Measurements from ENCODE around the gene TCAF2.
"Not testable (repeated sequence)": the region's sequence is repeated elsewhere in the genome, so short reads cannot be mapped to it uniquely, and the experiment has no call there.

The TCAF2 gene

DNA sequence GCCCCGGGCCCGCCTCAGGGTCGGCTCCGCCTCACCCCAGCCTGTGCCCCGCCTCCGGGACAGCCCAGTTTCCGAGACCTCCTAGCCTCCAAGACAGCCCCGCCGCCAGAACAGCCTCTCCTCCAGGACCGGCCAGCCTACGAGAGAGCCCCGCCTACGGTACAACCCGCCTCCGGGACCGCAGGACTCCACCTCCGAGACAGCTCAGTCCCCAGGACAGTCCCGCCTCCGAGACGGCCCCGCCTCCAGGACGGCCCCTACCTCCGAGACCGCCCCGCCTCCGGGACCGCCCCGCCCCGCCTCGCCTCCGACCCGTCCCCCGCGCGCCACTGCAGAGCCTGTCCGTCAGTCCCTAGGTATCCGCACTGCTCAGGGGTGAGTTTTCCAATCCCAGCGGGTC is at the start of gene TCAF2:
TSS of gene TCAF2 (plus strand) at position 329 of the 400 bp plus-strand sequence.
- DNase-seq (ENCODE audit: low read depth in 2 of 2): peak; percentile 45 to 55

DNA sequence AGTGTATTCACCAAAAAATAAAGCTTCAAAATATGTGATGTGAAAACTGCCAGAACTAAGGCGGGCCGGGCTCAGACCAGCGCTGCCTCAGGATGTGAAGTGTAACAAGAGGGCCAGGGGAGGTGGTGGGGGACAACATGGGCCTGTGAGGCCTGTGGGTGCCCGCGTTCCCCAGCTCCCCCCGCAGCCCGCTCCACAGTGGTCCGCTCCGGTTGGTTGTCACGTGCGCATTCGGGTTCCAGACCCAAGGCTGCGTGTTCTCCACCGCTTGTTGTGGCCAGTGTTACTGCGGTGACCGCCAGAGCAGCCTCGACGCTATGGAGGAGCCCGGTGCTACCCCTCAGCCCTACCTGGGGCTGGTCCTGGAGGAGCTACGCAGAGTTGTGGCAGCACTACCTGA is 49.3 kb upstream of the TCAF2 start, which contains the start of gene CTAGE15:
TSS of gene CTAGE15 (plus strand) at position 301 of the 400 bp plus-strand sequence. CDS start at position 318, 17 bp downstream.
- DNase-seq (ENCODE audit: low read depth in 2 of 2): not testable (repeated sequence)

DNA sequence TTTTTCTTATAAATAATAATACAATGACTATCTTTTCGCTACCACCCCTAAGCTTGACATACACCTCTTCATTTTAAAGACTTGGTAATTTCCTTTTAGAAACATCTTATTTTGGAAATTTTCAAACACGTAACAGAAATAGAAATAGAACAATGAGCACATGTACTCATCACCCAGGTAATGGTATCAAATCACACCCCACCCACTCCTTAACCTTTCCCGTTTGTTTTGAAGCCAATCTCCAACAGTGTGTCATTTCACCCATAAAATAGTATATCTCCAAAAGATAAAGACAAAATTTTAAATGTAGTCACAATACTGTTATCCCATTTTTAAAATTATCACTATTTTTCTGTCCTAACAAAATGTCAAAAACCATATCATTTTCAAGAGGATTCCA is 32.6 kb upstream of the TCAF2 start:
- DNase-seq (ENCODE audit: low read depth in 2 of 2): not testable (repeated sequence)

DNA sequence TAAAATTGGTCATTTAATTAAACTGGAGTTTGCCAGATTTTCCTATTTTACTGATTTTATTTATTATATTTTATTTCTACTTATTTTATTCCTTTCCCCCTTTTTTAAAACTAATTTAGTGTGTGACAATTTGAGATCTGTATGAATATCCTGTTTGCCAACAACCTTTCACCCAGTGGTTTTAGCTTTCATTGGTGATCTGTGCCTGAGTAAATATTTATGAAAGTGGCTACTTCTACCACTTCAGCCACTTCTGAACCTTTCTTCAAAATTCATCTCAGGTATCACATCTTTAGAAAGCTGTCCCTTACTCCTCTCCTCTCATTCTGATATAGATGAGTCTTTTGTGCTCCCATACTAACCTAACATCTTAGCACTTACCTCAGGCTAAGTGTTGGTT is 30.9 kb upstream of the TCAF2 start:
- not testable (repeated sequence) for DNase-seq (ENCODE audit: low read depth in 2 of 2)

DNA sequence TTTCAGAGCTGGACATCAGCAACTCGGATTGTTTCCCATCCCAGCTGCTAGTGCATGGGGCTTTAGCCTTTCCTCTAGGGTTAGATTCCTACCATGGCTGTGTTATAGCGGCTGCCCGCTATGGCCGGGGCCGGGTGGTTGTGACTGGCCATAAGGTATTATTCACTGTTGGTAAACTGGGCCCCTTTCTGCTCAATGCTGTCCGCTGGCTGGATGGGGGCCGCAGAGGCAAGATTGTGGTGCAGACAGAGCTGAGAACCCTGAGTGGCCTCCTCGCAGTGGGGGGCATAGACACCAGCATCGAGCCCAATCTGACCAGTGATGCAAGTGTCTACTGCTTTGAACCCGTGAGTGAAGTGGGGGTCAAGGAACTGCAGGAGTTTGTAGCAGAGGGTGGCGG is 22.7 kb upstream of the TCAF2 start:
- not testable (repeated sequence) for DNase-seq (ENCODE audit: low read depth in 2 of 2)

DNA sequence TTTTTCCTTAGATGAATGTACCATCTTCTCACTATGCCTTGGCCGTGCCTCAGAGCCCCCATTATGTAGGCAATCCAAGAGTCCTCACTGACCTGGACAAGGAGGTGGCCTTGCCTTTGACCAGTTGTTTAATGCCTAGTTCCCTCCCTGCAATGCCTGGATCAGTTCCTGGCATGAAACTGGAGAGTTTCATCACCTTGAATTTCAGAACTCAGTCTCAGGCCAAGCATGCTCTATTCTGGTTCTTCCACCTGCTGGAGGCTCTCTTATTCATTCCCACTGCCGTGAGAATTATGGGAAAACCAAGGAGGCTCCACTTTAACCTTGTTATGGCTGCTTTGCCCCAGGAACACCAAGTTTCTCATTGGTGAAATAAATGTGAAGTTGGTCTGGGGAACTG is 17.2 kb upstream of the TCAF2 start:
- DNase-seq (ENCODE audit: low read depth in 2 of 2): not testable (repeated sequence)

DNA sequence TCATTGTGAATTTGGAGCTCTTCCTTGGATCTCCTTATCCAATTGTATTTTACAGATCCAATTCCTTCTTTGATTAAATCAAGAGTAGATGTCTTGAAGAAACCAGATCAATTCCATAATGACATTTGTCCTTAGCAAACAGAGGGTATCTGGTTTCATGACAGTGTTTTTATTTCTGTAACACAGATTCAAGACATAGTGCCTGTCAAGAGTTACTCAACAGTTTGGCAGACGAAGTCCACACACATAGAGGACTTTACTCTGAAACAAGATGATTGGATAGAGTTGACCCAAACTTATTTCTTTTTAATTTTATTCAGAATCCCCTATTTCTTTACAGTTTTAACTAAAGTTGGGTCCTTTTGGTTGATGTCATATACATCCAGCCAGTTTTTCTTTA is 14.7 kb upstream of the TCAF2 start:
- not testable (repeated sequence) for DNase-seq (ENCODE audit: low read depth in 2 of 2)

DNA sequence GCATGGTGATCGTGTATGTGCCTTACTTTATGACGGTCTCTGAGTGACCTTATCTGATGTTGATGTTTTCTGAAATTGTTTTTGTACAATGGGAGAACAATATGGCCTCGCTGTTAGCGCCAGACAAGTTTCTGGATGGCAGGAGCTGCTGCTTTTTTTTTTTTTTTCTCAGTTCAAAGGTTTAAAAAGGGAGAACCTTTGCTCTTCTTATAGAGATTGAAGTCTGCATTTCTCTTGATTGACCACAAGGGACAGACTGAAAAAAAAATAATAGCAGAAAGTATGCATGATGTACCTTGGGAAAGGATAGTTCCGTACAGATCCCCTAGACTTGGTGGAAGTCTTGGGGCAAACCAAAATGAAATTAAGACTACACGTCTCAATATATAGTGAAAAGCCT is 5.2 kb upstream of the TCAF2 start:
- not testable (repeated sequence) for DNase-seq (ENCODE audit: low read depth in 2 of 2)

DNA sequence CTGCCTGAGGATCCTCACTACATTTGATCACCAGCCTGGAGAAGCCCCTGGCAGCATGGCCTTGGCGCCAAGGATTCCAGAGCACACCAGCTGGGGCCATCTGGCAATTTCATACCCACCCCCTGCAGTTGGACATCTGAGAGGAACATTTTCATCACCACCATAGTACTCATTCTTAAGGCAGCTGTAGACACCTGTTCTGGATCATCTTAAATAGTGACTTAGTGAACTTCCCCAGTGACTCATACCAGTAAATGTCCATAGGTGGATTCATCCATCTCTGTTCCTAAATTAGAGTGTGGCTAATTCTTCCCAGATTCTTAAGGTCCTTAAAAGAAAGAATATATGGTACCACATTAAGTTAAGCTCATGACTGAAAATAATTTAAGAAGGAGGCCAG is 3.6 kb upstream of the TCAF2 start:
- DNase-seq (ENCODE audit: low read depth in 2 of 2): not testable (repeated sequence)

DNA sequence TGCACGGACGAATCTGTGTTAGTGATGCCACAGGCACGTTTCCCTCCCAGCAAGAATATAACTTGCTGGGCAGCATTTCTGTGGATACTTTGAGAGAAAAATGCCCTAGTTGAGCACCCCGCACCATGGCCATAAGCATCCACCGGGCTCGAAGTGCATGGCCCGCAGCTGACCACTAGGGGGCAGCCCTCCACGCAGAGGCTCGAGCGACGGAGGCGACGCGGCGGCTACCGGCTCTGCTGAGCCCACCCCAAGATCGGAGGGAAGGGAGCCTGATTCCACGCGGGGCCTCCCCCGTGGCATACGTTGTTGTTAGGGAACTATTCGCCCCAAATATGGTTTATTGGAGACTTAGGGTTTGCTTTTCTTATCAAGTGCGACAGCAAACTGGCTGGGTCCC is 716 bp upstream of the TCAF2 start:
- not testable (repeated sequence) for DNase-seq (ENCODE audit: low read depth in 2 of 2)

DNA sequence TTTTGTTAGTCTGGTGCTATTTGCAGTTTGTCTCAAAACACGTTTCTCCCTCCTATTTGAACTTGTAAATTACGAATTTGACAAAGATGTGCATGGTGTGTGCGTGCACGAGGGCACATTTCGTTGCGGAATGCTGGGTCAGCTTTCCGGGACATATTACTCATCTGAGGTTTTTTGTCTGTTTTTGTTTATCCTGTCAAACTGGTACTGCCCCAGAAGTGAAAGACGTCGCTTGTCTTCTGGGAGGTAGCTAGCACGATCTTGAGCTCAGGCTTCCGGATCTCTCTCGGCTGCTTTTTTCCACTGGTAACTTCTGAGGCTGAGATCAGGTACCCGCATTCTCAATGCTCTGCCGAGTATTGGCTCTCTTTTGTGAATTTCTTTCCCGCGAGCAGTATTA is 401 bp downstream of the TCAF2 start:
- not testable (repeated sequence) for DNase-seq (ENCODE audit: low read depth in 2 of 2)

DNA sequence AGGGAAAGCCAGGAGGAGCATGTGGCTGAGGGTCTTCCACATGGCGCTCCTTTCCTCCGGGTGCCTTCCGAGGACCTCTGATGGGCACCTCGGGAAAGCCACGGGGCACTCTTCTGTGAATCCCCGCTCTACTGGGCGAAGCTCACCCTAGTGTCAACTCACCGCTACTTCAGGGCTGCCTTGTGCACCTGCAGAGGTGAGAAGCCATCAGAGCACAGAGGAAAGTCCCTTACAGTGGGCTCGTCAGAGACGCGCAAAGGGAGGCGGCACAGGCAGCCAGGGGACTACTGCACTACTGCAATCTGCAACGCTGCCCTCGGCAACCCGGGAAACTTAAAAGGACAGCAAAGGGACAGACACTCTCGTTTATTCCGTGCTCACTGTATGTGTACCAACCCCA is 1.4 kb downstream of the TCAF2 start:
- not testable (repeated sequence) for DNase-seq (ENCODE audit: low read depth in 2 of 2)

DNA sequence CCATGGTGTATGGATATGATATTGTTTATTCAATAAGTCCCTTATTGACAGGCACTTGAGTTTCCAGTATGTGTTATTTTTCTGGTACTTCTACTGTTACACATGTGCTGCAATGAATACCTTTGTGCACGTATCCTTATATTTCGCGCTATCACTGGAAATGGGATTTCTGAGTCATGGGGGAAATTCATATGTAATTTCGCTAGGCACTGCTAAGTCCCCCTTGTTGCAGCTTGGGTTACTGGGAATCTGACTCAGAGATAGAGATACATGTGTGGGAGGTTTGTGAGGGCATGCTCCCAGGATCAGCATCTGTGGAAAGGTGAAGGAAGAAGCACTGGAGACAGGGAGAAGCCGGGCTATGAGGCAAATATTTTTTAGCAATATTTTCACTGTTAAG is 9.9 kb downstream of the TCAF2 start:
- not testable (repeated sequence) for DNase-seq (ENCODE audit: low read depth in 2 of 2)

DNA sequence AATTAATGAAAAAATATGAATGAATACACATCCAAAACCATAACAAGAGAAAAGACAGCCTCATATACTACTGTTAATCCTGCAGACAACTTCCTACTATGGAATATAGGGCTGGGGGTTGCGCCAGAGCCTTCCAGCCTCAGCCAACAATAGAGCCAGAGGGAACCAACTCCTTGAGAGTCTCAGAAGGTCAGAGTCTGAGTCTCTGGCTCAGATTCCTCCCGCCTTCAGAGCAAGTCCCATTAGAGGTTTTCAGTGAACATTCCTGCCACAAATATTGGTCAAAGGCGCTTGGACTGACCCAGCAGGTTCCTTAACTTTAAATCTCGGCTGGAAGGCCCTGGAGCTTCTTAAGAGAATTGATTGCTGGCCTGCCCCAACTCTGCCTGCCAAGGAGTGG is 11.7 kb downstream of the TCAF2 start:
- not testable (repeated sequence) for DNase-seq (ENCODE audit: low read depth in 2 of 2)

DNA sequence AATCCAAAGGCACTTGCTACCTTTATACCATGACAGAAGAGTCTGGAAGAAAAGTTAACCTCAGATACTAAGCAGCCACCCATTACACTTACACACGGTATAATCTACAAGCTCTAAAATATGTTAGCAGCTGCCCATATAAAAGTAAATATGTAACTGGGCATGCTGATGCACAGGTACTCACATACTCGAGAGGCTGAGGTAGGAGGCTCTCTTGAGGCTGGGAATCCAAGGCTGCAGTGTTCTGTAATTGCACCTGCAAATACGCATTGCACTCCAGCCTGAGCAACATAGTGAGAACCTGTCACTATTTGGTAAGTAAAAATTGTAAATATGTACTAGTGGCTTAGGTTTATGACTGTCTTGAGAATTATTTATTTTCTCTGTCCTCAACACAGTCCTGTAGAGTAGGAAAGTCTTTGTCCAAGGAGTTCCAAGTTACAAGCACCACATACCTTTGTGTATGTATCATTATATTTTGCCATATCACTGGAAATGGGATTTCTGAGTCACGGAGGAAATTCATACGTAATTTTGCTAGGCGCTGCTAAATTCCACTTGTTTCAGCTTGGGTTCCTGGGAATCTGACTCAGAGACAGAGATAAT is 12.3 kb downstream of the TCAF2 start:
- not testable (repeated sequence) for DNase-seq (ENCODE audit: low read depth in 2 of 2)

DNA sequence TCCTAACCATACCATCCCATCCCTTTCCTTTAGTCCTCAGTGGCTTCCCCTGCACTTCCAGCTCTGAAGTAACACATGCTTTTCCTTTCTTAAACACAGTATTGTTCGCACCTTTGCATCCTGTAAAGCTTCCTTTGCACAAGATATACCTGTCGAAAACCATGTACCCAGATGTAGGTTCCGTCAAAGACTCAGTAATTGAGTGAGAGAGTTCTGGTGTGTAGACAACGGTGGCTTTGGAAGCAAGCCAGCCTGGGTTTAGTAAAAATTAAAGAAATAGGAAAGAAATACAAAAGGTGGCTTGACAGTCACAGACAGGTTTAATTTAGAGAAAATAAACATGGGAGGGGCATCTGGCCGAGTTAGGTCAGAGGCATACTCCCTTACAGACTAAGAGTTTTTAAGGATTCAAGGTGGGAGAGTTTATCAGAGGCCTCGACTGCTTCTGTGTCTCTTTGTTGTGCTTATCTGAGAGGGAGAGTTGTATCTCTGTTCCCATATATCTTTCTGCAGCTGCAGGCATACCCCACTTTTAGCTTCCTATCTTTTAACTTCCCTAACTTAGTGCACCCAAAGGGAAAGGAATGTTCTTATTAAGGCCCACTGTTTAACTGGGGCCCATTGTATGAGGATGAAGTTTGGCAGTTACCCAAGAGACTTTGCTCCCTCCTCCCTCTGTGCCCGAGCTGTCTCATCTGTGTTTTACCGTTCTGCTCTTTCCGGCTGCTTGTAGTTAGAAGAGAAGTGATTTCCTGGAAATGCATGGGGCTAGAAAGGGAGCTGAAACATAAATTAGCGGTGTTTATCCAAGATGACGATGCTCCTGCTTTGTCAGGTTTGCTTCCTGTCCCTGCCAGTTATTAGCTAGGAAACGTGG is 14.8 kb downstream of the TCAF2 start:
- DNase-seq (ENCODE audit: low read depth in 2 of 2): not testable (repeated sequence)

DNA sequence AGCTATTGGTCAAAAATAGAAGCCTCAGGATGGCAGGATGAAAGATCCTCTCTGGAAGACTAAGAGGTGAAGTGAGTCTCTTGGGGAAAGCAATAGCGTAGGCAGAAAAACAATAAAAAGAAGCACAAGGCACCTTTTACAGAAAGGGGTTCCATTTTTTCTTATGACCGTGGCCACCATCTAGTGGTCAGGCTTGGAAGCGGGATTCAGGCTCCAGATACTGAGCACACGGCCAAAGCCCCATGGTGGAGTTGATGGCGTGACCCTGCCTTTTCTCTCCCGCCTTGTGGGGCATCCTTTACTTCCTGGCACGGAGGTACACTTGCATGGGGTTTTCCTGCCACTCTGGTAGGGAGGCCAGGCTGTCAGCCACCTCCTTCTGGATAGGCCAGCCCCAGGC is 18.6 kb downstream of the TCAF2 start:
- DNase-seq (ENCODE audit: low read depth in 2 of 2): not testable (repeated sequence)

DNA sequence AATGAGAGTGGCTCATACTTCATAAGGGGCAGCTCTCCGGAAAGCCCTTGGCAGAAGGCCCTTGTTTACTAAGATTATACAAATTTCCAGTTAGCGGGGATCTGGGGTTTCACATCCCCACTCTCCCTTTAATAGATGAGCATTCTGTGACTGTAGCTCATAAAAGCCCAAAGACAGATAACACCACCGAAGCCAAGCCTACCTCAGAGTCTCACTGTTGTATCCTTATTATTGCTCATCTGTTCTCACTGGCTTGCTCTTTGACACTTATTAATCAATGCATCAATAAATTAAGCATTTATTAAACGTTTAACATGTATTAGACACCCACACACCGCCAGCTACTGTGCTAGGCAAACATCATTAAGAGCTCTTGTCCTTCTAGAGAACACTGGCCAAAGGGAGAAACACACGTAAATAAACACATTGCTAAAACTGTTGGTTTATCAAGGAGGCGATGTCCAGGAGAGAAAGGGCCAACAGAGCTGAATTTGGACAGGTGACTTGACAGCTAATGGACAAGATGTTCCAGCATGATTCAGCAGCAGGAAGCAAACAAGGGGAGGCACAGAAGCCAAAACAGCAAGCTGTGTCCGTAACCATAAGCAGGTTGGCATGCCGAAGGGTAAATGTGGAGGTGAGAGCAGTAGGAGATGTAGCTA is 19.9 kb downstream of the TCAF2 start:
- not testable (repeated sequence) for DNase-seq (ENCODE audit: low read depth in 2 of 2)

DNA sequence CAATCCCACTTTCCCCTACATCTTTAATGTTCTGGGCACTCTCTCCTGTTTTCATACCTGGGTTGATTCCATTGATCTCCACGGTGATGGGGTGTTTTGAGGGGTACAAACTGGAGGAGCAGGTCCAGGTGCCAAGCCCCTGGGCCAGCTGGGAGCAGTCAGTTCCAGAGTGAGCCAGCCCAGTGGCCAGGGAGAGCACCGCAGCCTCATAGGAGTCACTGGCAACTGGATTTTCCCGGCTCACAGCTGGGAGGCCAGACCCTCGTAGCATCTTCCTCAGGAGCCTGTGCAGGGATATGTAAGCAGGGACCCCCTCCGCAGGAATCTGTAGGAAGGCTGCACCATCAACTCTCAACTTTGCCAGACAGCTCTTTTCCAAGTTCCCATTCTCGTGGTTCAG is 25.8 kb downstream of the TCAF2 start:
- not testable (repeated sequence) for DNase-seq (ENCODE audit: low read depth in 2 of 2)

DNA sequence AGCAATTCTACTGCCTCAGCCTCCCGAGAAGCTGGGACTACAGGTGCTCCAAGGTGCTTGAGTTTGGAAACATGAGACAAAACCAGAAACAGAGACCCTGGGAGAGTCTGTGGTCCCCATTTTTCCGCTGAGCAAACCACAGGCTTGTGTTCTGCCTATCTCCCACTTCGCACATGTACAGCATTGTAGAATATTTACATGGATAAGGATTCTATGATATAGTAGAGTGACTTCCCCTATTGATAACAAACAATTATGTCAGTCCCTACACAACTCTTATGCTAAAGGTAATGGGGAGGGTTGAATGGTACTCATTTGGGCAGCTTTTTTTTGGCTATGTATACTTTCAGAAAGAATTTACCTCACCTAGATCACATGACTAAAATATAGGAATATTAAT is 29.1 kb downstream of the TCAF2 start:
- DNase-seq (ENCODE audit: low read depth in 2 of 2): not testable (repeated sequence)

DNA sequence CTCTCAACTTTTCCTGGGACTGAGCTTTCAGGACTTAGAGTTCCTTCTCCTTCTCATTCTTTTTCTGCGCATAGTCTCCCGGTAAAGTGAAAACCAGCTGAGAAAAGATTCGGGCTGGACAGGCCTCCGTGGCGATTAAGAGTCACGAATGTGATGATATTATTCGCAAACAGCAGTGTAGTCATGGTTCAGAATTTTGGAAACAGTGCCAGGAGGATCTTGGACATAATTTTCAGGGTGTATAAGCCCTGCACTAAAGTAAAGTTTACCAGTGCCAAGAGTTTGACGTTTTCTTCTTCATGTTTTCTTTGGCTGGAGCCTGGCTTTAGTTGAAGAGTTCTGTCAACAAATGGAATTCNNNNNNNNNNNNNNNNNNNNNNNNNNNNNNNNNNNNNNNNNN is 29.7 kb downstream of the TCAF2 start:
- DNase-seq (ENCODE audit: low read depth in 2 of 2): not testable (repeated sequence)

Data from activated CD4-positive, alpha-beta T cell treated with anti-CD3 and anti-CD28 coated beads for 24 hours (primary cell).